Subcutaneous abdominal adipose tissue (tissue), 5 donors: ENCODE measurements around the gene STX1B.

Source experiments
- H3K27ac ChIP-seq: one replicate; pipeline ENCODE4 v1.7.0; 2013; ENCODE audit warnings: low read depth, mild to moderate bottlenecking, inconsistent platforms, low read length, moderate library complexity
- H3K27me3 ChIP-seq, 5 donors: one replicate each; pipeline ENCODE4 v1.7.0; 2013; ENCODE audit warnings: low read length in 5 of 5, inconsistent platforms in 1 of 5; ENCODE audit not compliant: control insufficient read depth in 5 of 5, insufficient read depth in 4 of 5
- H3K36me3 ChIP-seq, 5 donors: one replicate each; pipeline ENCODE4 v1.7.0; 2013; ENCODE audit warnings: low read length in 5 of 5; ENCODE audit not compliant: control insufficient read depth in 5 of 5, insufficient read depth in 5 of 5
- H3K4me1 ChIP-seq, 5 donors: one replicate each; pipeline ENCODE4 v1.7.0; 2013; ENCODE audit warnings: low read length in 5 of 5, mild to moderate bottlenecking in 3 of 5, moderate library complexity in 1 of 5; ENCODE audit not compliant: control insufficient read depth in 5 of 5, insufficient read depth in 5 of 5
- H3K4me3 ChIP-seq, 5 donors: one replicate each; pipeline ENCODE4 v1.7.0; 2013; ENCODE audit warnings: low read length in 5 of 5, low read depth in 1 of 5
- H3K9ac ChIP-seq, 5 donors: one replicate each; pipeline ENCODE4 v1.7.0; 2013; ENCODE audit warnings: low read length in 5 of 5, mild to moderate bottlenecking in 4 of 5, moderate library complexity in 3 of 5
- H3K9me3 ChIP-seq, 5 donors: one replicate each; pipeline ENCODE4 v1.7.0; 2013; ENCODE audit warnings: low read length in 5 of 5; ENCODE audit not compliant: control insufficient read depth in 5 of 5
- donor health status: healthy.
- donor health status: healthy.
- donor health status: healthy.
- donor health status: healthy.
- donor health status: healthy.

Gene STX1B

DNA sequence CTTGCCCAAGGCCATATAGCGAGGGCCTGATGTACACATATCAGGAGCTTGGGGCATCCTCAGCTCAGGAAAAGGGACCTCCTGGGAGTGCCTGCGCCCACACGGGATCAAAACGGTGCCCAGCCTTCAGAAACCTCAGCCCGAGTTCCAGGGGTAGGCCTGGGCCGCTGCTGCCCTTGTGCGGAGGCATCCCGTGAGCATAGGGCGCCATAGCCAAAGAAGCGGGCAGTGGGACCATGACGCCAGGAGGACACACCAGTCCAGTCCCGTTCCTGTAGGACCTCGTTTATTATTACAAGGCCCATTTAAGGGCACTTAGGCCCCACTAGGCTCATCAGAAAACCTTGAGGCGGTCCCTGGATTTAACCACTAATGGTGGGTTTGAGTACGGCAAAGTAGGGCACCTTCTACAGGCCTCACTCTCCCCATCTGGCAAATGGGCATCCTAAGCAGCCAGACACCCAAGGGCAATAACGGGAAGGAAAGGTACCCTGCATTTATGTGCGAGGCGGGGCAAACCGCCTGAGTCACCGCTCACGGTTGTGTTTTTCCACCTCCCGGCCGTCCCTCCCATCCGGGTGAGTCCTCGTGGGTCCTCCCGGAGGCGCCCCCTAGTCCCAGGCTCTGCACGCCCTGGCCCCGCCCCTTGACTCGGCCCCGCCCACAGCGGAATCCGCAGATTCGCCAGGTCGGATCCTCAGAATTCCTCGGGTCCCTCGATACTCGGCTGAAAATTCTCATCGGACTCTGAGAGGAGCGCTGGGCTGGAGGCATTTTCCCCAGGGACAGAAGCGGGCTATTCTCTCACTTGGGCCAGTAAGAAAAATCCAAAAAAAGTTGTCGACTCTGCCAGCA, 53.6 kb downstream of the STX1B start:
- no peaks in the 10 kb centered on the region for H3K9me3 ChIP-seq
- peak overlapping the region; percentile 35 to 97 (median 93) for H3K9ac ChIP-seq
- H3K27me3 ChIP-seq: no peaks in the 10 kb centered on the region
- H3K4me3 ChIP-seq: peak overlapping the region; percentile 80 to 92 (median 85)
- peaks cover 0 to 36% (median 26%) of the 10 kb centered on the region in 5 donors for H3K36me3 ChIP-seq
- peak overlapping the region; percentile 92 for H3K27ac ChIP-seq
- peaks cover 7 to 41% (median 35%) of the 10 kb centered on the region in 5 donors for H3K4me1 ChIP-seq

- no peak overlapping the region for H3K27ac ChIP-seq
- H3K36me3 ChIP-seq: peaks cover 0 to 17% (median 9%) of the 10 kb centered on the region in 5 donors
- H3K4me3 ChIP-seq: no peak overlapping the region
- H3K4me1 ChIP-seq: peaks cover 8 to 60% (median 53%) of the 10 kb centered on the region in 5 donors
- no peaks in the 10 kb centered on the region for H3K27me3 ChIP-seq
- no peak overlapping the region for H3K9ac ChIP-seq
- no peaks in the 10 kb centered on the region for H3K9me3 ChIP-seq
Measured at GRCh38 chr16:30954993-30955392, 55.4 kb downstream of the STX1B start.

DNA sequence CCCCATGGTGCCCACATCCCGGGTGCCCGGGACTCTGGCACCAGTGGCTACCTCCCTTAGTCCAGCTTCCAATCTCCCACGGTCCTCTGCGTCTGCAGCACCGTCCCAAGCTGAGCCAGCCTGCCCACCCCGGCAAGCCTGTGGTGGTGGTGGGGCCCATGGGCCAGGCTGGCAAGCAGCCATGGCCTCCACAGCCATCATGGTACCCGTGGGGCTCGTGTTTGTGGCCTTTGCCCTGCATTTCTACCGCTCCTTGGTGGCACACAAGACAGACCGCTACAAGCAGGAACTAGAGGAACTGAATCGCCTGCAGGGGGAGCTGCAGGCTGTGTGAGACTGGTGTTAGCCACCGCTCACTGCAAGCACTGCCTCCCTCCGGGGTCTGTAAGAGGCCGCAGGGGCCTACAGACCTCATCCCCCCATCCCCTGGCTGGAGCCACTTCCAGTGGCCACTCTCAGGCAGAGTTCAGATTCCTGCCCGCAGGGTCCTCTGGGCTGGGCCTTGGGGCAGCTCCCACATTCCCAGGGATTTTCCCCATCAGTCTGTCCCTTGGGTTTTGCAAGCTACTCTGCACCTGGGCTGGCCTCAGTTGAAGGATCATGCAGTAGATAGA, 56.8 kb downstream of the STX1B start:
- Histone ChIP-seq H3K4me3 (no peak overlapping the region), H3K36me3 (peaks cover 0 to 8% (median 0%) of the 10 kb centered on the region in 5 donors), H3K9me3 (no peaks in the 10 kb centered on the region), H3K9ac (no peak overlapping the region), H3K4me1 (peaks cover 7 to 64% (median 53%) of the 10 kb centered on the region in 5 donors), H3K27me3 (no peaks in the 10 kb centered on the region), H3K27ac (no peak overlapping the region)

- no peak overlapping the region for H3K27ac ChIP-seq
- H3K4me3 ChIP-seq: no peak overlapping the region
- H3K9me3 ChIP-seq: no peaks in the 10 kb centered on the region
- H3K4me1 ChIP-seq: peaks cover 7 to 65% (median 52%) of the 10 kb centered on the region in 5 donors
- H3K27me3 ChIP-seq: no peaks in the 10 kb centered on the region
- H3K9ac ChIP-seq: no peak overlapping the region
- peaks cover 0 to 8% (median 0%) of the 10 kb centered on the region in 5 donors for H3K36me3 ChIP-seq
Measured at GRCh38 chr16:30953111-30953510, 57.3 kb downstream of the STX1B start.

GRCh38 chr16:30951750-30952149, 58.7 kb downstream of the STX1B start:
- H3K9ac ChIP-seq: no peak overlapping the region
- no peak overlapping the region for H3K4me3 ChIP-seq
- H3K27ac ChIP-seq: peak overlapping the region; percentile 30
- H3K36me3 ChIP-seq: peaks cover 0 to 14% (median 4%) of the 10 kb centered on the region in 5 donors
- H3K4me1 ChIP-seq: peaks cover 8 to 61% (median 48%) of the 10 kb centered on the region in 5 donors
- H3K27me3 ChIP-seq: no peaks in the 10 kb centered on the region
- no peaks in the 10 kb centered on the region for H3K9me3 ChIP-seq

DNA sequence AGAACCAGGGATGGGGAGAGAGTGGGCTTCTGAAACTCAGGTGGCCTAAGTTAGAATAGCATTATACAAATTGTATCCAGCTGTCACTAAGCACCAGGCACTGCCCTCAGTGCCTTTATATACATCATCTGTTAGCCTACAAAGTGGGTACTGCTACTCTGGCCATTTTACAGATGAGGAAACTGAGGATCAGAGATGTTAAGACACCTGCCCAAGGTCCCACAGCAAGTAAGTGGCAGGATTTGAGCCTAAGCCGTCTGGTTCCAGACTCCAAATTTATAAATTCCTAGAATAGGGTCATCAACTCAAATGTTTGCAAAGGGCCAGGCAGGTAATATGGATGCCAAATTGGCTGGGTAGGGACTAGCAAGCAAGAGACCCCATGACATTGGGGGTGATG, 59.2 kb downstream of the STX1B start:
- Histone ChIP-seq H3K27me3 (no peaks in the 10 kb centered on the region), H3K36me3 (peaks cover 0 to 18% (median 8%) of the 10 kb centered on the region in 5 donors), H3K27ac (peak overlapping the region; percentile 30), H3K4me1 (peaks cover 8 to 56% (median 46%) of the 10 kb centered on the region in 5 donors), H3K4me3 (no peak overlapping the region), H3K9me3 (no peaks in the 10 kb centered on the region), H3K9ac (no peak overlapping the region)

DNA sequence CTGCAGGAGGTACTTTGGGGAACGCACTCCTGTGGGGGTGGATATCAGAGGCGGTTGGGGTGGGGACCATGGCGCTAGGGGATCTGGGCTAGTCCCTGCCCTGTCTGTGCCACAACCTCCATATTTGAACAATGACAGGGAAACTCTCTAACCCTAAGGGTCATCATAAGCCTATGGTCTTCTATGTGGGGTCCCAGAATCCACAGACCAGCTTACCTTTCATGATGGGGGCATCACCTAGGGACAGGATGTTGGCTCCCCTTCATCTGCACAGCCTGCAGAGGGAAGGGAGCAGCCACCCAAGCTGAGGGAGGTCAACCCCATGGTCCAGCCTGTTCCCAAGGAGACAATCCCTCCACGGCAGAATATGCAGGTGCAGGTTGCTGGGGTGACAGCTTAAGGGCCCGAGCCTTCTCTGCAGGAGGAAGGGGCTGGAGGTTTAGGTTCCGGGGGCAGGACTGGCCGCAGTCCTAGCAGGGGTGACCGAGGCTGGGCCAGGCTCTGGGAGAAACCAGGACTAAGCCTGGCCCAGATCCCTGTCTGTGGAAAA, 59.8 kb downstream of the STX1B start:
- H3K36me3 ChIP-seq: peaks cover 0 to 18% (median 8%) of the 10 kb centered on the region in 5 donors
- peaks cover 8 to 55% (median 46%) of the 10 kb centered on the region in 5 donors for H3K4me1 ChIP-seq
- peak overlapping the region in 3 of 5 donors; percentile 76 to 83 (median 83) for H3K9ac ChIP-seq
- H3K9me3 ChIP-seq: no peaks in the 10 kb centered on the region
- peak overlapping the region; percentile 72 for H3K27ac ChIP-seq
- H3K27me3 ChIP-seq: no peaks in the 10 kb centered on the region
- H3K4me3 ChIP-seq: peak overlapping the region; percentile 71 to 96 (median 81)

DNA sequence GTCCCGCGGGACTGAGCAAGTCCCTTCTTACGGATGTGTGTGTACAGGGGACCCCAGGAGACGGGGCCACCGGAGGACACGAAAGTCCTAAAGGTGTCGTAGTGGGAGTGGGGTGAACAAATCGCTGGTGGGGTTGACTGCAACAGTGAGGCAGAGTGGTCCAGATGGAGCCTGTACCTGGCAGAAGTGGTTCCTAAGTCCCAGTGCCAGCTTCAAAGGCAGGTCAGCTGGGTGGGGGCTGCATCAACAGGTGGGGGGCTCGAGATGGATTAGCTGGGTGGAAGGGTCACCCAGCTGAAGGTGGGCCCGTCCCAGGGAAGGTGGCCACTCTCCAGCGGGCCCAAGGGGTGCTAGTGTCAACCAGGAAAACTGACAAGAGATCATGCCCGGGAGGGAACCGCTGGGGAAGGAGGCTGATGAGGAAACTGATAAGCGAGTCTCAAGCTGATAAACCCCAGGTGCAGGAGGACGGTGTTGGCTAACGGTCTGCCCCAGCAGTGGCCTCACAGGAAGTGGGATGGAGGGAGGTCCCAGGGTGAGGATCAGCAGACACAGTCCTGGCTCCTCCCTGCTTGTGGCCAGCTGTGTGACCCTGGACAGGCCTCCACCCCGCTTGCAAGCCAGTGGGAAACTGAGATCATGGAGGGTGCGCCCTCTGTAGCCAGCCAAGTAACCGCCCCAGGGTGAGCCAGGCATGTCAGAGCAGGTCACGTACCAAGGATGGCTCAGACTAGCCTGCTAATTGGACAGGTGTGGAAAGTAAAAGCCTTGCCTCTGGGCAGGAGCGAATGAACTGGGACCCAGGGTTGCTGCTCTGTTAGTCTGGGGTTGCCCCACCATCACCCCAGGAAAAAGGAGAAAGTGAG, 60.6 kb downstream of the STX1B start:
- H3K4me1 ChIP-seq: peaks cover 8 to 55% (median 46%) of the 10 kb centered on the region in 5 donors
- H3K27ac ChIP-seq: peak overlapping the region; percentile 72
- peak overlapping the region; percentile 39 to 83 (median 76) for H3K9ac ChIP-seq
- H3K36me3 ChIP-seq: peaks cover 0 to 21% (median 8%) of the 10 kb centered on the region in 5 donors
- no peaks in the 10 kb centered on the region for H3K9me3 ChIP-seq
- H3K27me3 ChIP-seq: no peaks in the 10 kb centered on the region
- H3K4me3 ChIP-seq: peak overlapping the region; percentile 71 to 96 (median 81)
